Panc1 (cell line): ENCODE measurements around the gene CLCF1. TPM values are rescaled to one million over a fixed set of nuclear protein-coding genes. Genes with fewer than 3 reads are reported as not detected.
A peak's percentile ranks its signal among the peaks of the same experiment; 100 is the strongest.

Source experiments
- ATAC-seq: fragments of 200-7000 bp; cut with Tn5 transposase; 2 replicates; pipeline ENCODE4 v1.9.1; 2020; ENCODE audit warnings: mild to moderate bottlenecking, moderate library complexity
- BruUV-seq: library from RNA; stranded (reverse); fragments of 400-500 nt; replicated peaks from 2 replicates; lab custom pipeline; 2021; lab: Mats Ljungman, UMichigan
- CTCF ChIA-PET: fragments of 300-600 bp; sonication (Branson Sonifier 250); formaldehyde crosslinking; loops from one replicate; lab custom pipeline; 2022; ENCODE audit warnings: antibody characterized with exemption; lab: Charles Lee
- POLR2A ChIA-PET: fragments of 300-600 bp; sonication (Branson Sonifier 250); formaldehyde crosslinking; loops from one replicate; lab custom pipeline; 2022; ENCODE audit warnings: antibody characterized with exemption; lab: Charles Lee
- DNase-seq: peaks from one replicate; pipeline ENCODE4 v3.0.0-alpha.2; 2010; ENCODE audit warnings: low read depth, low spot score
- H3K27ac ChIP-seq: 2 replicates; pipeline ENCODE4 v1.5.1; 2011; ENCODE audit warnings: mild to moderate bottlenecking, low read length, inconsistent platforms
- H3K27me3 ChIP-seq: fragments of 200-500 bp; sonication (Bioruptor generic); 2 replicates; pipeline ENCODE4 v1.6.0; 2014; ENCODE audit warnings: low read length, inconsistent platforms; ENCODE audit not compliant: control insufficient read depth, insufficient read depth
- H3K36me3 ChIP-seq: fragments of 200-500 bp; sonication (Bioruptor generic); 2 replicates; pipeline ENCODE4 v1.5.1; 2014; ENCODE audit warnings: inconsistent platforms, mild to moderate bottlenecking, low read length, moderate library complexity; ENCODE audit not compliant: control insufficient read depth, insufficient read depth
- H3K4me1 ChIP-seq: 2 replicates; pipeline ENCODE4 v1.5.1; 2011; ENCODE audit warnings: inconsistent platforms, mild to moderate bottlenecking, low read length, moderate library complexity; ENCODE audit not compliant: control insufficient read depth, insufficient read depth
- H3K4me3 ChIP-seq, 2 experiments: 2 replicates each; pipeline ENCODE4 v1.5.1; 2011 to 2012; ENCODE audit warnings: low read depth in 2 of 2, low read length in 2 of 2, mild to moderate bottlenecking in 2 of 2, inconsistent platforms in 1 of 2, moderate library complexity in 1 of 2
- H3K9me3 ChIP-seq: fragments of 200-500 bp; sonication (Bioruptor generic); 2 replicates; pipeline ENCODE4 v1.5.1; 2014; ENCODE audit warnings: low read depth, mild to moderate bottlenecking, inconsistent platforms, low read length, moderate library complexity; ENCODE audit not compliant: control insufficient read depth, insufficient read depth
- POLR2AphosphoS5 ChIP-seq: IDR thresholded peaks from 2 replicates; pipeline ENCODE4 v1.6.1; 2012; ENCODE audit warnings: mild to moderate bottlenecking, low read depth, low read length, moderate library complexity
- SIN3A ChIP-seq: IDR thresholded peaks from 2 replicates; pipeline ENCODE4 v1.6.1; 2012; ENCODE audit warnings: low read depth, mild to moderate bottlenecking, low read length, moderate library complexity, borderline replicate concordance; ENCODE audit not compliant: insufficient read depth
- TCF7L2 ChIP-seq: IDR thresholded peaks from 2 replicates; pipeline ENCODE4 v1.6.1; 2011; ENCODE audit warnings: mild to moderate bottlenecking, low read depth, low read length, inconsistent platforms
- in situ Hi-C: cut with HindIII; loops from 2 replicates; pipeline ENCODE4 v1.10.0; 2016; ENCODE audit warnings: low sequenced_read_pairs, low pct_unique_long_range_greater_than_20kb
- intact Hi-C: fragments of 100-400 bp; cut with micrococcal nuclease; formaldehyde crosslinking; loops from one replicate; pipeline ENCODE4 v1.10.0; 2022; ENCODE audit not compliant: unreplicated experiment
- total RNA-seq: library from RNA; stranded (reverse); gene quantifications from one replicate; pipeline ENCODE4 v1.2.1, GENCODE V29; 2021; ENCODE audit not compliant: unreplicated experiment
- TF ChIP-seq, protein P1 (sequence below): fragments of 450-650 bp; IDR thresholded peaks from 2 replicates; pipeline ENCODE4 v1.5.1; 2017; ENCODE audit warnings: mild to moderate bottlenecking
- TF ChIP-seq, protein P2 (sequence below), 2 experiments: IDR thresholded peaks; 2 replicates each; pipeline ENCODE4 v1.6.1; 2011 to 2012; ENCODE audit warnings: low read depth in 2 of 2, control low read depth in 1 of 2, low read length in 1 of 2, mild to moderate bottlenecking in 1 of 2, moderate library complexity in 1 of 2; ENCODE audit not compliant: insufficient read depth in 1 of 2

CLCF1 gene
- total RNA-seq, 1 experiment from 2014 or later = 9.3 TPM

DNA sequence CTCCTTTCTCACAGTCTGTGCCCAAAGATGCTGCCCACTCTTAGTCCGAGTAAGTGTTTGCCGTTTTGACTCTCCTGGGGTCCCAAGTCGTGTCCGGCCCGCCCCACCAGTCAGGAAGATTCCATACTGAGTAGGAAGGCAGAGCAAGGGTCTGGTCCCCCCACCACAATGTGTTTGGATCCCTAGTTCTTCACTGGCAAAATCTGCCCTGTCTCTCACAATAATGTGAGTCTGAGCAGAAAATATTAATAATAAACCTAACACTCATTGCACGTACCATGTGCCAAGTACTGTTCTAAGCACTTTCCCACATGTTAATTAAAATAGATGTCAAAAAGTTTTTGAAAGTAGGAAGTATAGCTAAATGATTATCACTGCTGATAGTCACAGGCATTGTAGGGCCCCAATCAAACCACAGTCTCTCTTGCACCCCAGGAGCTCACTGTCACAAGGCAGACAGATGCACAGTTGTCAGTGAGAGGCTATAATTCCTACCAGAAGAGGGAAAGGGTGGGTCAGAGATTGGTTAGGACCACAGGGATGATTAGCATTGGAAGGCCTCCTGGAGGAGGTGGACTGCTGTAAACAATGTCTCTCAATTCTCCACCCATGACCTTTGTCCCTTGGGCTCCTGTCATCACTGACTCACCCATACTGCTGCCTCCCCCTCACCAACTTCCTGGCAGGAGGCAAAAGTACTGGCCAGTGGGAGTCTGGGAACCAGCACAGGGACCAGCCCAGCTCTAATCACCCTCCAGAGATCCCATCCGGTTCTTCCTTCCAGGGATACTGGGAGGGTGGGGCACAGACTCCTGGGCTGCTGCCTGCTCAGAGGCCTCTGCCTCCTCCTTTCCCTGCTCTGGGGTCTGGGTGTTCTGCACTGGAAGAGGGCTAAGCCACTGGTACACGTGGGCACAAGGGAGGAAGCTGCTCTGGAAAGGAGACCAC, 19.0 kb downstream of the CLCF1 start:
- POLR2A ChIA-PET = interaction anchor here (0.6 to 2.3 kb wide), 3 partner anchors 15 to 213 kb away, joined by 3 to 32 read pairs (median 5); no protein-coding TSS in a partner anchor
- H3K9me3 ChIP-seq = no peaks in the 10 kb centered on the region
- H3K27ac ChIP-seq = peak overlapping the region; percentile 94
- H3K36me3 ChIP-seq = no peaks in the 10 kb centered on the region
- intact Hi-C loops (no loop called here), in situ Hi-C loops (no loop called here)
- CTCF ChIA-PET = interaction anchor here (0.5 to 7.9 kb wide), 4 partner anchors 17 to 219 kb away, joined by 3 to 207 read pairs (median 4); no protein-coding TSS in a partner anchor
- peak; percentile 98 for DNase-seq
- TSS peak; percentile 92 for BruUV-seq
- H3K4me1 ChIP-seq = peaks cover 63% of the 10 kb centered on the region
- H3K27me3 ChIP-seq = no peaks in the 10 kb centered on the region
- H3K4me3 ChIP-seq = peak overlapping the region; percentile 67 to 74
- TF ChIP-seq, protein P1, sequence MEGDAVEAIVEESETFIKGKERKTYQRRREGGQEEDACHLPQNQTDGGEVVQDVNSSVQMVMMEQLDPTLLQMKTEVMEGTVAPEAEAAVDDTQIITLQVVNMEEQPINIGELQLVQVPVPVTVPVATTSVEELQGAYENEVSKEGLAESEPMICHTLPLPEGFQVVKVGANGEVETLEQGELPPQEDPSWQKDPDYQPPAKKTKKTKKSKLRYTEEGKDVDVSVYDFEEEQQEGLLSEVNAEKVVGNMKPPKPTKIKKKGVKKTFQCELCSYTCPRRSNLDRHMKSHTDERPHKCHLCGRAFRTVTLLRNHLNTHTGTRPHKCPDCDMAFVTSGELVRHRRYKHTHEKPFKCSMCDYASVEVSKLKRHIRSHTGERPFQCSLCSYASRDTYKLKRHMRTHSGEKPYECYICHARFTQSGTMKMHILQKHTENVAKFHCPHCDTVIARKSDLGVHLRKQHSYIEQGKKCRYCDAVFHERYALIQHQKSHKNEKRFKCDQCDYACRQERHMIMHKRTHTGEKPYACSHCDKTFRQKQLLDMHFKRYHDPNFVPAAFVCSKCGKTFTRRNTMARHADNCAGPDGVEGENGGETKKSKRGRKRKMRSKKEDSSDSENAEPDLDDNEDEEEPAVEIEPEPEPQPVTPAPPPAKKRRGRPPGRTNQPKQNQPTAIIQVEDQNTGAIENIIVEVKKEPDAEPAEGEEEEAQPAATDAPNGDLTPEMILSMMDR = no peak
- TF ChIP-seq SIN3A = no peak; the same call in 1 of the 2 replicates
- TF ChIP-seq, protein P2, sequence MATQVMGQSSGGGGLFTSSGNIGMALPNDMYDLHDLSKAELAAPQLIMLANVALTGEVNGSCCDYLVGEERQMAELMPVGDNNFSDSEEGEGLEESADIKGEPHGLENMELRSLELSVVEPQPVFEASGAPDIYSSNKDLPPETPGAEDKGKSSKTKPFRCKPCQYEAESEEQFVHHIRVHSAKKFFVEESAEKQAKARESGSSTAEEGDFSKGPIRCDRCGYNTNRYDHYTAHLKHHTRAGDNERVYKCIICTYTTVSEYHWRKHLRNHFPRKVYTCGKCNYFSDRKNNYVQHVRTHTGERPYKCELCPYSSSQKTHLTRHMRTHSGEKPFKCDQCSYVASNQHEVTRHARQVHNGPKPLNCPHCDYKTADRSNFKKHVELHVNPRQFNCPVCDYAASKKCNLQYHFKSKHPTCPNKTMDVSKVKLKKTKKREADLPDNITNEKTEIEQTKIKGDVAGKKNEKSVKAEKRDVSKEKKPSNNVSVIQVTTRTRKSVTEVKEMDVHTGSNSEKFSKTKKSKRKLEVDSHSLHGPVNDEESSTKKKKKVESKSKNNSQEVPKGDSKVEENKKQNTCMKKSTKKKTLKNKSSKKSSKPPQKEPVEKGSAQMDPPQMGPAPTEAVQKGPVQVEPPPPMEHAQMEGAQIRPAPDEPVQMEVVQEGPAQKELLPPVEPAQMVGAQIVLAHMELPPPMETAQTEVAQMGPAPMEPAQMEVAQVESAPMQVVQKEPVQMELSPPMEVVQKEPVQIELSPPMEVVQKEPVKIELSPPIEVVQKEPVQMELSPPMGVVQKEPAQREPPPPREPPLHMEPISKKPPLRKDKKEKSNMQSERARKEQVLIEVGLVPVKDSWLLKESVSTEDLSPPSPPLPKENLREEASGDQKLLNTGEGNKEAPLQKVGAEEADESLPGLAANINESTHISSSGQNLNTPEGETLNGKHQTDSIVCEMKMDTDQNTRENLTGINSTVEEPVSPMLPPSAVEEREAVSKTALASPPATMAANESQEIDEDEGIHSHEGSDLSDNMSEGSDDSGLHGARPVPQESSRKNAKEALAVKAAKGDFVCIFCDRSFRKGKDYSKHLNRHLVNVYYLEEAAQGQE (IDR thresholded peaks at IDR 0.05; ENCODE audit: insufficient read depth in 1 of 2, low read depth in 2 of 2, low read length in 1 of 2) = no peak
- TF ChIP-seq POLR2AphosphoS5 = peak; percentile 70
- TF ChIP-seq TCF7L2 = no peak
- peak; percentile 65 for ATAC-seq

GRCh38 chr11:67353317-67354074, 19.9 kb downstream of the CLCF1 start, which contains the start of gene POLD4:
POLD4 (minus strand) TSS chr11:67353546; CDS start chr11:67353399, 147 bp downstream.
- no peaks in the 10 kb centered on the region for H3K9me3 ChIP-seq
- intact Hi-C loops (no loop called here), in situ Hi-C loops (no loop called here)
- H3K4me3 ChIP-seq = peak within 1 kb of the TSS; percentile 67 to 74
- H3K27ac ChIP-seq = peak within 1 kb of the TSS; percentile 94
- ATAC-seq = peak; percentile 87
- no peaks in the 10 kb centered on the region for H3K36me3 ChIP-seq
- TF ChIP-seq SIN3A (peak; percentile 74; the same call in 1 of the 2 replicates), POLR2AphosphoS5 (peak; percentile 91), TCF7L2 (no peak)
- TF ChIP-seq, protein P1 = no peak
- TF ChIP-seq, protein P2 (IDR thresholded peaks at IDR 0.05; ENCODE audit: insufficient read depth in 1 of 2, low read depth in 2 of 2, low read length in 1 of 2) = 0 out of 4 replicates have a peak, but pooled peaks of 1 of the 2 experiments have one; percentile 29
- ChIA-PET POLR2A (interaction anchor here (0.5 to 2.3 kb wide), 6 partner anchors 21 to 283 kb away, joined by 3 to 32 read pairs (median 4); no protein-coding TSS in a partner anchor), CTCF (interaction anchor here (0.5 to 7.9 kb wide), 5 partner anchors 16 to 220 kb away, joined by 3 to 207 read pairs (median 5); no protein-coding TSS in a partner anchor)
- no peaks in the 10 kb centered on the region for H3K27me3 ChIP-seq
- no TSS peak for BruUV-seq
- H3K4me1 ChIP-seq = peaks cover 63% of the 10 kb centered on the region
- DNase-seq = no peak
